NCI-H2196 treated with DMSO at 0.1 percent for 48 hours (cell line): ENCODE results near the gene PLAAT3.
"Not testable (repeated sequence)": the region's sequence is repeated elsewhere in the genome, so short reads cannot be mapped to it uniquely, and the experiment has no call there.

ENCODE experiments used
- DNase-seq: peaks from one replicate; lab custom pipeline; 2025; ENCODE audit not compliant: unreplicated experiment; lab: John Stamatoyannopoulos, UW

The PLAAT3 gene

DNA sequence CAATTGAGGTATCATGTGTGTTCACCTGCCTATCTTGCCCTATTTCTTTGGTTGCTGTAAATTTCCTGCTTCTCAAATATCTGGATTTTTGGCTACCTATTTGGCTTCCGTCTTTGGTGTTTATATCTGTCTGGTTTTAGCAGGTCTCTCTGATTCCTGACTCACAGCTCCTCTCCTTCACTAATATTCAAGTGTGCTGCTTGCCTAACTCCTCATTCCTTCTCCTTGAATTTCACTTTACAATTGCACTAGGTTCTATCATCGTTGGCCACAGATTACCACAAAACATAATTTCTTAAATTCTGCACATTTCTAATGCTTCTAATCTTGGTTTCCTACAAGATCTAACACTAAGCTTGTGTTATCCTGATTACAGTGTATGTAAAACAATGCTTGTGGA, 71.7 kb downstream of the PLAAT3 start:
- not testable (repeated sequence) for DNase-seq

DNA sequence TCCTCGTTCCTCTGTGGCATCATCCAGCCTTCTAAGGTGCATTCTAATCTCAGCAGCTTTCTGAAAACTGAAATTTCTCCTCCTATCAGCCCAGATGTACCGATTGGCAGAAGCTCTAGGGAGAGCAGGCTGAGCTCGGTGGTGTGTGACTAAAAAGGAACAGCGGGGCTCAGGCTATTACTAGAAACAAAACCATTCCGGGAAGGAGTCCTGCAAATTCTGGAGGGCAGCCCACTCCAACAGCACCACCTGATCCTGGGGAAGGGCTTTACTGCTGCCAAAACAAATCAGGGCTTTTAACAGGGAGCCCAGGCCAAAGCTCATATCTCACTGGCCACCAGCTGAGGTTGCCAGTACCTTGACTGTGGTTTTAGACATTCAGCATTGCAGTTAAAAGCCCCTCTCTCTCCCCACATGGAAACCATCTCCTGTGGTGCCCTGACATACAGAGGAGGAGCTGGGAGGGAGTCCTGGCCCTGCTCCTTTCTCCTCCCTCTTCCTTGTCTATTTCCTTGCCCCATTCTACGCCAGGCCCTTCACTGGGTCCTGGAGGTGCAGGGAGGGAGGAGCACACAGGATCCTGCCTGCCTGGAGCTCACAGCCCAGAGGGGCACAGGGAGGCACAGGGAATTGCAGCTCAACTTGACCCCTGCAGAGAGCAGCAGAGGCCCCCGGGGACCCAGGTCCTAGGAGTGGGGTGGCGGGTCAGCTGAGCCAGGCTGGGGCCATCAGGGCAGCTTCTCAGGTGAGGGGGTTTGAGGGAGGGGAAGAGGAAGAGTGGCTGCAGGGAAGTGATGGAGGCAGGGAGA, 76.7 kb downstream of the PLAAT3 start:
- peak; percentile 32 for DNase-seq

DNA sequence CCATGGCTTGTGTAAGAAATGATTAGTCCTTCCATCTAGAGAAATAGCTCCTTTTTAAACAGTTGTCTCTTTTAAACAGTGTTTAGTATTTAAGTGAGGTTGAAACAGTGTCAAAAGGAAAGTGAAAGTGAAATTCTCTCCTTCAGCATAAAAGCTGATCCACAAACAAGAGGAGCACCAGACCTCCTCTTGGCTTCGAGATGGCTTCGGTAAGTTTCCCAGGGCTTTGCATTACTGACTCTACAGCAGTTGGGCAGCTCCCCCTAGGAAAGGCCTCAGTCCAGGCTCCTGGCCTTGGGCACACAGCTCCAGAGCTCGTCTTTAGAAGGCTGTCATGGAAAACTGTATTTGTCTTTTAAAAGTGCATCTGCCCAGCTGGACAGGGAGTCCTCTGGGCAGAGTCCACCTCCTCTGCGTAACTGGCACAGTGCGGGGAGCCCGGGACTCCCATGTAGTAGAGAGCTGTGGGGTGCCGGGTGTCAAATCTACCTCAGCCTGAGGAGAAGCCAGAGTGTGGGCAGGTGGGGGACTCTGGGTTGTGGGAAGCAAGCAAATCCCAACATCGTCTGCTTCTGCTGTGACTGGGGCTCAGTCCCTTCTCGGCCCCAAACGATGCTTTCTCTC, 77.5 kb downstream of the PLAAT3 start, which contains the start of gene PLAAT4:
Gene PLAAT4 (plus strand): TSS at position 140 of the 624 bp plus-strand sequence. CDS start 61 bp downstream, at position 201.
- peak; percentile 24 for DNase-seq

DNA sequence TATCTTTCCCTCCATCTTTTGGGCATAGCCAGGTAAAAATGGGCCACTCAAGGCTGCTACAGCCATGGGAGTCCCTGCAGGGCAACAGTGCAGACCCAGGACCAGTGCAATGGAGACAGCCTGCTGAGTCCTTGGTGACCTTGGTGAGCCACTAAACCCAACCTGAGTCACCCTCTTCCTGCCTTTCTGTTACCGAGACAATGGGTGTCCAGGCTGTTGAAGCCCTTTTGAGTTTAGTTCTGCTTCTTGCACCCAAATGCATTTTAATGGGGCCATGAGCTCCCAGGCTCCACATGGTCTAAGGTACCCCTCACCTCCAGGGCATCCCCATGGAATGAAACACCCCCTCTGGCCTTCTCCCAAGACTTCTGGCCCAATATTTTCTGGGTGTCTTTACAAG, 78.5 kb downstream of the PLAAT3 start:
- DNase-seq: no peak

DNA sequence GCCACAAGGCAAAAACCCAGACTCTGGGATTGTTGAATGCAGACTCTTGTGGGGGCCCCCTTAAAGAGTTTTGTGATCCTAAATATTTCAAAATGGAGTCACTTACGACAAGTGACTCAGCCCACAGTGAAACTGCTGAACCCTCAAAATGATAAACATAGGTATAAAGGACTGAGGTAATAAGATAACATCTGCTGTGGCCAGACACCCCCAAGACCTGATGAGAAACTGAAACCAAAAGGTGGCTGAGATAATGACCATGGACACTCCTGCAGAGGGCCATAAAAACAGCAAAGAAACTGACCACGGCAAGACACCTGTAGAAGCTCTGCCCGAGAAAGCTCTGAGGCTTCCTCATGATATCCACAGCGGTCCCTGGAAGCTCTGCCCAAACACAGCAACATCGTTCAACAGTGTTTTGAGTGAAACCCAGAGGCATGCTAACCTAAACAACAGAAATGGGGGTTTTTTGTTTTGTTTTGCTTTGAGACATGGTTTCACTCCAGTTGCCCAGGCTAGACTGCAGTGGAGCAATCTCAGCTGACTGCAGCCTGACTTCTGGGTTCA, 79.3 kb downstream of the PLAAT3 start:
- DNase-seq: no peak

DNA sequence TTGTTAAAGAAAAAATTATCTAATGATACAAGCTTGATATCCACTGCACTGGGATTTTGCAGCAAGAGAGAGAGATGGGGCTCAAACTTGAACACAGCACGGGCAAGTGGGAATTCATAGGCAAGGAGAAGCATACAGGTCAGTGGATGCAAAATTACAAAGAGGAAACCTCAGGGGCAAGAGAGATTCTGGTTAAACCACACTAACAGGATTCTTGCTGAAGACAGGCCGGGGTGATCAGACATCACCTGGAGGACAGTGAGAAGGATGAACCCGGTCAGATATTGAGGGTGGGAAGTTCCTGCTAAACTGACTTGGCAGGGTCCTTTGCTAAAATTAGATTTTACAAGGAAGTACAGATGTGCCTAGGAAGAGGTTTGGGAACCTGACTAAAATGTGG, 80.2 kb downstream of the PLAAT3 start:
- no peak for DNase-seq

DNA sequence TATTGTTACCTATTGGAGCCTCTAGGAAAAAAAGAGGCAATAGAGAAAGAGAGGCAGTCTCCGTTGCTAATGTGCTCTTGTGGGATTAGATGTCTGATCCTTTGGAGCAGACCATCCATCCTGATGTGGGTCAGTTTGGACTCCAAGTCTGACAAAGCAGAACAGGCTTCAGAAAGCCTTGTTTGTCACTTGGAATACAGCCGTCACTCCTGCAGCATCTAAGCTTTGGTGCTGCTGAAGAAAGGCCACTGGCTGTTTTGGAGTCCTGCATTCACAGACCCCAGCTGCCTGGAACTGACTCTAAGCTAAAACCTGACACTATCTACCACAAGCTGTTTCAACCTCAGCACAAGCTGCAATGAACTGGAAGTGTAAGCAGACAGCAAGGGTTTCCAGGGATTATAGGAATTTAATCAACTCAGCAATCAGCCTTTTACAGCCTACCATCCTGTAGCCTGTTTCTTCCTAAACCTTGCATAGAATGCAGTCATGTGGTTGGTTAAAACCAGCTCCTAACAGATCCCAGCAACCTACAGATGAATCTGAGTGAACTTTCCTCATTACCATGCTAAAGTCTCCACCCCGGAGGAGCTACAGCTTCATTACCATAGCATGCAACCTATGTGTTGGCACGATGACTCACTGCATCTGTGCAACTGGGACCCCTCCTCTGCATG, 81.3 kb downstream of the PLAAT3 start:
- DNase-seq: no peak

DNA sequence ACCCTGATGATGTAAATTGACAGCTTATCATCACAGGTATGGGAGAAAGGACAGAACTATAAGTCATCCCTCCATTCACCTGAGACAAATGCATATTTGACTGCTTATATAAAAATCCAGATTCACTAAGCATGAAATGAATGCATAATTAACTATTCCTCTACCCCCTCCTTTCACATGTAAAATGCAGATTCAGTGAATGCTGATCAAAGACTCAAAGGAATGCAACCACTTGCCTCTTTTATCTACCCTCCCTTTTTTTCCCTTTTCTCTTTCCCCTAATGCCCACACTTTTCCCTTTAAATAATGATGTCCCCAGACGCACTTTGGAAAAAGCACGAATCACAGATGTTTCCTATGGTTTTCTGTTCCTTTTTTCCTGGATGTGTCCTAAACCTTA, 82.1 kb downstream of the PLAAT3 start:
- DNase-seq: no peak

DNA sequence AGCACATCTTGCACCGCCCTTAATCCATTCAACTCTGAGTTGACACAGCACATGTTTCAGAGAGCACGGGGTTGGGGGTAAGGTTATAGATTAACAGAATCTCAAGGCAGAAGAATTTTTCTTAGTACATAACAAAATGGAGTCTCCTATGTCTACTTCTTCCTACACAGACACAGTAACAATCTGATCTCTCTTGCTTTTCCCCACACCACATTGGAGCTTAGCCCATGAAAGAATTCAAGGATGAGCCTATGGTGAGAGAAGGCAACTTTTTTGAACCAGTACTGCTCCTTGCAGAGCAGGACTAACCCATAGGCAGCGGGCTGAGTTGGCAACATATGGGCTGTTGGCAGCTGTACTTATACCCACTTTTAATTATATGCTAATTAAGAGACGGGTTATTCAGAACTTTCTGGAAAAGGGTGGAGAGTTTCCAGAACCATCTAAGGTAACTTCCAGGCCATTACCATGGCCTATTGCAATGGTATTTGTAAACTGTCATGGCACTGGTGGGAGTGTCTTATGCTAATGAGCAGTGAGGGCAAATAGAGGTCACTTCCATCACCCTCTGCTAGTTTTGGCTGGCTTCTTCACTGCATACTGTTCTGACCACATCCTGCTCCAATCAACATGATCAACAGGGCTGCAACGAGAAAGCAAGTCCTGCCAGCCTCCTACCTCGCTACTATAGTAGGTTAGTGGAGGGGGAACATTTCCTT, 83.0 kb downstream of the PLAAT3 start:
- not testable (repeated sequence) for DNase-seq

DNA sequence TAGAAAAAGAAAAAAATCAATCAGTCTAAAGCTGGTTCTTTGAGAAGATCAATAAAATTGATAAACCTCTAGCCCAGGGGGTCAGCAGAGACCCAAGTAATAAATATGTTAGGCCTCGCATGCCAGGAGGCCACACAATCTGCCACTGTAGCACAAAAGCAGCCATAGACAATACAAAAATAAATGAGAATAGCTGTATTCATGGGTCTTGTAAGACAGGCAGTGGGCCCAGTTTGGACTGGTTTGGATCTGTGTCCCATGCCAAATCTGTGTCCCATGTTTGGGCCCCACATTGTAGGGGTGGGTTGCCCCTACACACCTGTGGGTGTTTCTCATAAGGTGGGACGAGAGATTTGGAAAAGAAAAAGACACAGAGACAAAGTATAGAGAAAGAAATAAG, 84.2 kb downstream of the PLAAT3 start:
- DNase-seq: no peak

DNA sequence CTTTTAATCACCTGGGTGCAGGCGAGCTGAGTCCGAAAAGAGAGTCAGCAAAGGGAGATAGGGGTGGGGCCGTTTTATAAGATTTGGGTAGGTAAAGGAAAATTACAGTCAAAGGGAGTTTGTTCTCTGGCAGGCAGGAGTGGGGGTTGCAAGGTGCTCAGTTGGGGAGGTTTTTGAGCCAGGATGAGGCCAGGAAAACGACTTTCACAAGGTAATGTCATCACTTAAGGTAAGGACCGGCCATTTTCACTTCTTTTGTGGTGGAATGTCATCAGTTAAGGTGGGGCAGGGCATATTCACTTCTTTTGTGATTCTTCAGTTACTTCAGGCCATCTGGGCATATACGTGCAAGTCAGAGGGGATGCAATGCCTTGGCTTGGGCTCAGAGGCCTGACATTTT, 84.9 kb downstream of the PLAAT3 start:
- not testable (repeated sequence) for DNase-seq

DNA sequence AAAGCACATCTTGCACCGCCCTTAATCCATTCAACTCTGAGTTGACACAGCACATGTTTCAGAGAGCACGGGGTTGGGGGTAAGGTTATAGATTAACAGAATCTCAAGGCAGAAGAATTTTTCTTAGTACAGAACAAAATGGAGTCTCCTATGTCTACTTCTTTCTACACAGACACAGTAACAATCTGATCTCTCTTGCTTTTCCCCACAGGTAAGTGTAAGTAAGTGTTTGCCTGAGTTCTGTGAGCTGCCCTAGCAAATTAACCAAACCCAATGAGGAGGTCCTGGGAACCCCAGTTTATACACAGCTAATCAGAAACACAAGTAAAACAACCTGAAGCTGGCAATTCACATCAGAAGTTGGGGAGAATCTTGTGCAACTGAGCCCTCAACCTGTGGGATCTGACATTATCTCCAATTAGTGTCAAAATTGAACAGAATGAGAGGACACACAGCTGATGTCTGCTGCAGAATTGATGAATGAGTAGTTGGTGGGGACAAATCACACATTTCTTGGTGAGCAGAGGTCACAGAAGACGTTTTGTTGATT, 85.4 kb downstream of the PLAAT3 start:
- not testable (repeated sequence) for DNase-seq

DNA sequence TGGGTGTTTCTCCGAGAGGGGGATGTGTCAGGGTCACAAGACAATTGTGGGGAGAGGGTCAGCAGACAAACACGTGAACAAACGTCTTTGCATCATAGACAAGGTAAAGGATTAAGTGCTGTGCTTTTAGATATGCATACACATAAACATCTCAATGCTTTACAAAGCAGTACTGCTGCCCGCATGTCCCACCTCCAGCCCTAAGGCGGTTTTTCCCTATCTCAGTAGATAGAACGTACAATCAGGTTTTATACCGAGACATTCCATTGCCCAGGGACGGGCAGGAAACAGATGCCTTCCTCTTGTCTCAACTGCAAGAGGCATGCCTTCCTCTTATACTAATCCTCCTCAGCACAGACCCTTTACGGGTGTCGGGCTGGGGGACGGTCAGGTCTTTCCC, 86.1 kb downstream of the PLAAT3 start:
- not testable (repeated sequence) for DNase-seq

DNA sequence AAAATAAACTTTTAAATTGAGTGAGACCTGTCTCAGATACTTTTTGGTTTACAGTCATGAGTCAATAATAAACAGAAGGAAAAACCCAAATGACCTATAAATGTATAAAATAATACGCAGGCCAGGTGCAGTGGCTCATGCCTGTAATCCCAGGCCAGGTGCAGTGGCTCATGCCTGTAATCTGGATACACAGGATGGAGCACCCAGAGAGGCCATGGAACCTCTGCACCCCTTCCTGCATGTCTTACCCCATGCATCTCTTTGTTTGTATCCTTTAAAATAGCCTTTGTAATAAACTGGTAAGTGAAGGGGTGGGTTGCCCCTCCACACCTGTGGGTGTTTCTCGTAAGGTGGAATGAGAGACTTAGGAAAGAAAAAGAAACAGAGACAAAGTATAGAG, 86.6 kb downstream of the PLAAT3 start:
- DNase-seq: no peak
